PC-3 (cell line): ENCODE results near the gene ADGRG6. TPM values are rescaled to one million over a fixed set of nuclear protein-coding genes. Genes with fewer than 3 reads are reported as not detected.

ENCODE experiments used
- total RNA-seq: library from RNA; depleted of rRNA; stranded (reverse); fragments of >200 nt; gene quantifications from 2 replicates; pipeline ENCODE4 v1.2.3, GENCODE V29; 2014; rRNA removed

ADGRG6 gene
- total RNA-seq, 1 experiment from 2014 or later = 73.2 TPM

Other genes starting within 250 kb of the ADGRG6 start
- gene GJE1, start 169.1 kb upstream of the ADGRG6 start, total RNA-seq = not detected in 2 replicates
- not detected in 2 replicates for gene NMBR, start 154.9 kb upstream of the ADGRG6 start, total RNA-seq
- 35.9 and 38.6 TPM in 2 replicates for gene VTA1, start 154.7 kb upstream of the ADGRG6 start, total RNA-seq